H9 (cell line): ENCODE measurements around the gene ALG8. TPM values are rescaled to one million over a fixed set of nuclear protein-coding genes. Genes with fewer than 3 reads are reported as not detected.
"Not testable (repeated sequence)": the region's sequence is repeated elsewhere in the genome, so short reads cannot be mapped to it uniquely, and the experiment has no call there.

Experiments used
- DNase-seq: peaks from one replicate; pipeline ENCODE4 v3.0.0-alpha.2; 2017
- H2AFZ ChIP-seq: one replicate; pipeline ENCODE4 v1.6.1; 2013; ENCODE audit warnings: mild to moderate bottlenecking, low read length, control low read depth, moderate library complexity
- H2AK5ac ChIP-seq: 2 replicates; pipeline ENCODE4 v1.6.1; 2013; ENCODE audit warnings: low read length, control low read depth, mixed read lengths; ENCODE audit not compliant: insufficient read length
- H2BK120ac ChIP-seq: one replicate; pipeline ENCODE4 v1.6.1; 2013; ENCODE audit warnings: low read depth, mild to moderate bottlenecking, low read length, control low read depth, inconsistent platforms; ENCODE audit not compliant: poor library complexity, severe bottlenecking
- H2BK12ac ChIP-seq: 2 replicates; pipeline ENCODE4 v1.6.1; 2013; ENCODE audit warnings: low read length, control low read depth, mixed read lengths, low read depth; ENCODE audit not compliant: insufficient read length
- H2BK15ac ChIP-seq: 2 replicates; pipeline ENCODE4 v1.6.1; 2013; ENCODE audit warnings: low read depth, low read length, control low read depth
- H2BK20ac ChIP-seq: one replicate; pipeline ENCODE4 v1.6.1; 2013; ENCODE audit warnings: low read depth, mild to moderate bottlenecking, low read length, control low read depth, inconsistent platforms; ENCODE audit not compliant: poor library complexity, severe bottlenecking
- H2BK5ac ChIP-seq: 2 replicates; pipeline ENCODE4 v1.6.1; 2013; ENCODE audit warnings: low read length, control low read depth, mixed read lengths; ENCODE audit not compliant: insufficient read length
- H3K14ac ChIP-seq: 2 replicates; pipeline ENCODE4 v1.6.1; 2013; ENCODE audit warnings: low read length, control low read depth; ENCODE audit not compliant: insufficient read depth
- H3K18ac ChIP-seq: 2 replicates; pipeline ENCODE4 v1.6.1; 2013; ENCODE audit warnings: low read depth, mild to moderate bottlenecking, mixed read lengths, low read length, control low read depth; ENCODE audit not compliant: insufficient read length
- H3K23ac ChIP-seq: 2 replicates; pipeline ENCODE4 v1.6.1; 2013; ENCODE audit warnings: low read length, control low read depth, mixed read lengths, low read depth; ENCODE audit not compliant: insufficient read length
- H3K23me2 ChIP-seq: 2 replicates; pipeline ENCODE4 v1.6.1; 2013; ENCODE audit warnings: low read depth, mild to moderate bottlenecking, mixed read lengths, low read length, control low read depth; ENCODE audit not compliant: insufficient read length, poor library complexity, severe bottlenecking
- H3K27ac ChIP-seq: 2 replicates; pipeline ENCODE4 v1.5.1; 2013; ENCODE audit warnings: low read length, control low read depth, mixed read lengths, low read depth; ENCODE audit not compliant: insufficient read length
- H3K27me3 ChIP-seq: 2 replicates; pipeline ENCODE4 v1.6.1; 2013; ENCODE audit warnings: low read length, control low read depth, inconsistent platforms; ENCODE audit not compliant: insufficient read depth
- H3K4ac ChIP-seq: 2 replicates; pipeline ENCODE4 v1.6.1; 2013; ENCODE audit warnings: low read depth, mild to moderate bottlenecking, control low read depth, inconsistent platforms, low read length, moderate library complexity
- H3K4me1 ChIP-seq: 2 replicates; pipeline ENCODE4 v1.6.1; 2013; ENCODE audit warnings: low read length, control low read depth, inconsistent platforms; ENCODE audit not compliant: insufficient read depth
- H3K4me2 ChIP-seq: 2 replicates; pipeline ENCODE4 v1.6.1; 2013; ENCODE audit warnings: low read length, control low read depth, mixed read lengths; ENCODE audit not compliant: insufficient read length, insufficient read depth
- H3K56ac ChIP-seq: 2 replicates; pipeline ENCODE4 v1.6.1; 2013; ENCODE audit warnings: low read depth, mild to moderate bottlenecking, mixed read lengths, low read length, control low read depth; ENCODE audit not compliant: insufficient read length
- H3K79me1 ChIP-seq: 2 replicates; pipeline ENCODE4 v1.6.1; 2013; ENCODE audit warnings: low read depth, mild to moderate bottlenecking, moderate library complexity, low read length, control low read depth, inconsistent platforms; ENCODE audit not compliant: insufficient read depth, poor library complexity, severe bottlenecking
- H3K79me2 ChIP-seq: 2 replicates; pipeline ENCODE4 v1.6.1; 2013; ENCODE audit warnings: low read length, control low read depth, inconsistent platforms; ENCODE audit not compliant: insufficient read depth
- H3K9ac ChIP-seq: 2 replicates; pipeline ENCODE4 v1.6.1; 2013; ENCODE audit warnings: low read length, control low read depth, mixed read lengths; ENCODE audit not compliant: insufficient read length; ENCODE audit errors: extremely low read depth
- H3K9me3 ChIP-seq: one replicate; pipeline ENCODE4 v1.6.1; 2013; ENCODE audit warnings: low read depth, low read length, inconsistent platforms; ENCODE audit not compliant: control insufficient read depth
- H3T11ph ChIP-seq: one replicate; pipeline ENCODE4 v1.6.1; 2013; ENCODE audit warnings: mild to moderate bottlenecking, low read length, control low read depth, inconsistent platforms
- H4K20me1 ChIP-seq: one replicate; pipeline ENCODE4 v1.6.1; 2013; ENCODE audit not compliant: control insufficient read depth, insufficient read length, insufficient read depth
- H4K5ac ChIP-seq: 2 replicates; pipeline ENCODE4 v1.6.1; 2013; ENCODE audit warnings: low read depth, mild to moderate bottlenecking, mixed read lengths, low read length, control low read depth; ENCODE audit not compliant: insufficient read length
- H4K8ac ChIP-seq: replicated peaks from 2 replicates; pipeline ENCODE4 v1.6.1; 2013; ENCODE audit warnings: low read length, control low read depth, mixed read lengths, low read depth; ENCODE audit not compliant: insufficient read length
- H4K91ac ChIP-seq: 2 replicates; pipeline ENCODE4 v1.6.1; 2013; ENCODE audit warnings: low read depth, mild to moderate bottlenecking, moderate library complexity, mixed read lengths, low read length, control low read depth; ENCODE audit not compliant: insufficient read length
- H3K27ac Mint-ChIP-seq, 3 experiments: 2 replicates in 2 of 3; 3 replicates in 1 of 3; pipeline ENCODE4 v1.8.0; 2020 to 2021; ENCODE audit warnings: mixed read lengths in 3 of 3, mild to moderate bottlenecking in 1 of 3, moderate library complexity in 1 of 3
- H3K27me3 Mint-ChIP-seq: 2 replicates; pipeline ENCODE4 v1.8.0; 2021; ENCODE audit warnings: low read depth, mild to moderate bottlenecking, moderate library complexity, mixed read lengths
- H3K36me3 Mint-ChIP-seq, 3 experiments: 2 replicates in 2 of 3; 3 replicates in 1 of 3; pipeline ENCODE4 v1.8.0; 2020 to 2021; ENCODE audit warnings: low read depth in 3 of 3, mixed read lengths in 3 of 3; ENCODE audit not compliant: insufficient read depth in 1 of 3
- H3K4me1 Mint-ChIP-seq, 2 experiments: 2 replicates each; pipeline ENCODE4 v1.8.0; 2020; ENCODE audit warnings: mixed read lengths in 2 of 2
- H3K4me3 Mint-ChIP-seq, 2 experiments: 2 replicates in 1 of 2; 3 replicates in 1 of 2; pipeline ENCODE4 v1.8.0; 2020 to 2021; ENCODE audit warnings: mild to moderate bottlenecking in 2 of 2, mixed read lengths in 2 of 2, moderate library complexity in 1 of 2
- H3K9me3 Mint-ChIP-seq, 2 experiments: 2 replicates in 1 of 2; 3 replicates in 1 of 2; pipeline ENCODE4 v1.8.0; 2020; ENCODE audit warnings: mild to moderate bottlenecking in 2 of 2, mixed read lengths in 2 of 2, moderate library complexity in 1 of 2
- WGBS: extraction: QIAGEN DNeasy Blood & Tissue Kit; methylation state at CpG from one replicate; pipeline ENCODE4 v1.1.7; 2013; ENCODE audit warnings: missing lambda C conversion rate, low lambda C conversion rate, mixed read lengths; ENCODE audit not compliant: insufficient read length; ENCODE audit errors: extremely low coverage; 5-methylcytosine and 5-hydroxymethylcytosine counted together
- total RNA-seq: library from RNA; stranded (reverse); gene quantifications from 2 replicates; pipeline ENCODE4 v1.2.1, GENCODE V29; 2021
- TF ChIP-seq, protein P1 (sequence below): fragments of 200-600 bp; sonication (generic); conservative IDR thresholded peaks from 3 replicates; pipeline ENCODE4 v1.8.0; 2021; ENCODE audit warnings: antibody characterized with exemption, mild to moderate bottlenecking

Gene ALG8
- total RNA-seq, 1 experiment from 2014 or later, result 77.5 TPM

DNA sequence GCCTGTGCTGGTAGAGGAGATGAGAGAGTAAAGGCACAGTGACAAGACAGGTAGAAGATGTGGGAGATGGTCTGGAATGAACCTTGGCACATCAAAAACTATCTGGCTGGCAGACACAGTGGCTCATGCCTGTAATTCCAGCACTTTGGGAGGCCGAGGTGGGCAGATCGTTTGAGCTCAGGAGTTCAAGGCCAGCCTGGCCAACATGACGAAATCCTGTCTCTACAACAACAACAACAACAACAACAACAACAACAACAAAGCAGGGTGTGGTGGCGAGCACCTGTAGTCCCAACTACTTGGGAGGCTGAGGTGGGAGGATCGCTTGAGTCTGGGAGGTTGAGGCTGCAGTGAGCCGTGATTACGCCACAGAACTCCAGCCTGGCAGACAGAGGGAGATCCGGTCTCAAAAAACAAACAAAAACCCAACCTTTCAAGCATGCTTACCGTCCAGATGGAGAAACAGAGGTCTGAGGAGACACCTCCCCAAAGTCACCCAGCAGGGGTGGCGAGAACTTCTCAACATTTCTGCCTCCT lies 37.2 kb upstream of the ALG8 start:
- Mint-ChIP-seq H3K36me3 (peaks cover 4 to 12% (median 5%) of the 10 kb centered on the region in 3 experiments; a peak in 4 of 7 replicates), H3K27me3 (no peaks in the 10 kb centered on the region), H3K9me3 (no peaks in the 10 kb centered on the region), H3K27ac (no peak overlapping the region), H3K4me3 (no peak overlapping the region), H3K4me1 (peaks cover 3 to 4% of the 10 kb centered on the region in 2 experiments; a peak in 2 of 4 replicates)
- TF ChIP-seq, protein P1, sequence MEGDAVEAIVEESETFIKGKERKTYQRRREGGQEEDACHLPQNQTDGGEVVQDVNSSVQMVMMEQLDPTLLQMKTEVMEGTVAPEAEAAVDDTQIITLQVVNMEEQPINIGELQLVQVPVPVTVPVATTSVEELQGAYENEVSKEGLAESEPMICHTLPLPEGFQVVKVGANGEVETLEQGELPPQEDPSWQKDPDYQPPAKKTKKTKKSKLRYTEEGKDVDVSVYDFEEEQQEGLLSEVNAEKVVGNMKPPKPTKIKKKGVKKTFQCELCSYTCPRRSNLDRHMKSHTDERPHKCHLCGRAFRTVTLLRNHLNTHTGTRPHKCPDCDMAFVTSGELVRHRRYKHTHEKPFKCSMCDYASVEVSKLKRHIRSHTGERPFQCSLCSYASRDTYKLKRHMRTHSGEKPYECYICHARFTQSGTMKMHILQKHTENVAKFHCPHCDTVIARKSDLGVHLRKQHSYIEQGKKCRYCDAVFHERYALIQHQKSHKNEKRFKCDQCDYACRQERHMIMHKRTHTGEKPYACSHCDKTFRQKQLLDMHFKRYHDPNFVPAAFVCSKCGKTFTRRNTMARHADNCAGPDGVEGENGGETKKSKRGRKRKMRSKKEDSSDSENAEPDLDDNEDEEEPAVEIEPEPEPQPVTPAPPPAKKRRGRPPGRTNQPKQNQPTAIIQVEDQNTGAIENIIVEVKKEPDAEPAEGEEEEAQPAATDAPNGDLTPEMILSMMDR, result no peak
- H3K9me3 ChIP-seq, result no peaks in the 10 kb centered on the region
- no peaks in the 10 kb centered on the region for H3K79me1 ChIP-seq
- no peaks in the 10 kb centered on the region for H3K23me2 ChIP-seq
- no peak overlapping the region for H4K8ac ChIP-seq
- H3K4me1 ChIP-seq, result no peaks in the 10 kb centered on the region
- no peak overlapping the region for H3K4me2 ChIP-seq
- H3K56ac ChIP-seq, result no peak overlapping the region
- H3K9ac ChIP-seq, result no peak overlapping the region
- H4K91ac ChIP-seq, result no peak overlapping the region
- H2BK12ac ChIP-seq, result no peak overlapping the region
- H3K23ac ChIP-seq, result no peak overlapping the region
- no peak overlapping the region for H3K18ac ChIP-seq
- no peak overlapping the region for H2BK5ac ChIP-seq
- no peak overlapping the region for H2AFZ ChIP-seq
- H2AK5ac ChIP-seq, result no peak overlapping the region
- WGBS, result no CpG with 5 or more reads among the region's 10 CpGs
- no peak overlapping the region for H4K5ac ChIP-seq
- no peak overlapping the region for H2BK15ac ChIP-seq
- no peak overlapping the region for H3K4ac ChIP-seq
- no peak for DNase-seq
- no peak overlapping the region for H2BK20ac ChIP-seq
- no peaks in the 10 kb centered on the region for H3K27me3 ChIP-seq
- no peaks in the 10 kb centered on the region for H3K79me2 ChIP-seq
- no peak overlapping the region for H2BK120ac ChIP-seq
- H3K27ac ChIP-seq, result no peak overlapping the region
- no peak overlapping the region for H3T11ph ChIP-seq
- no peak overlapping the region for H3K14ac ChIP-seq
- H4K20me1 ChIP-seq, result peaks cover 2% of the 10 kb centered on the region

DNA sequence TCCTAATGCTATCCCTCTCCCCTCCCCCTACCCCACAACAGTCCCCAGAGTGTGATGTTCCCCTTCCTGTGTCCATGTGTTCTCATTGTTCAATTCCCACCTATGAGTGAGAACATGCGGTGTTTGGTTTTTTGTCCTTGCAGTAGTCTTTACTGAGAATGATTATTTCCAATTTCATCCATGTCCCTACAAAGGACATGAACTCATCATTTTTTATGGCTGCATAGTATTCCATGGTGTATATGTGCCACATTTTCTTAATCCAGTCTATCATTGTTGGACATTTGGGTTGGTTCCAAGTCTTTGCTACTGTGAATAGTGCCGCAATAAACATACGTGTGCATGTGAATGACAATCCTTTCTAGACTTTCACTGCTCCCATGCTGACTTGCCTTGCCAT lies 36.4 kb upstream of the ALG8 start:
- not testable (repeated sequence) for H3K27me3 Mint-ChIP-seq, H3K4me3 Mint-ChIP-seq, H2BK5ac ChIP-seq, H3K4ac ChIP-seq, H3K9ac ChIP-seq, H3K27ac Mint-ChIP-seq, H3T11ph ChIP-seq, H4K8ac ChIP-seq, H3K56ac ChIP-seq, H3K4me2 ChIP-seq, H4K20me1 ChIP-seq, H3K79me2 ChIP-seq, H3K23me2 ChIP-seq, H2BK120ac ChIP-seq, H3K4me1 ChIP-seq, H2AFZ ChIP-seq, H3K79me1 ChIP-seq, H3K18ac ChIP-seq, H3K27ac ChIP-seq, H2BK15ac ChIP-seq, H3K23ac ChIP-seq, H4K5ac ChIP-seq, H2AK5ac ChIP-seq, H4K91ac ChIP-seq, DNase-seq, H2BK12ac ChIP-seq, H3K4me1 Mint-ChIP-seq, H3K14ac ChIP-seq, H3K9me3 ChIP-seq, H3K9me3 Mint-ChIP-seq, H3K27me3 ChIP-seq, H2BK20ac ChIP-seq
- H3K36me3 Mint-ChIP-seq, result peaks cover 4 to 12% (median 5%) of the 10 kb centered on the region in 3 experiments; a peak in 4 of 7 replicates
- WGBS, result no CpG with 5 or more reads among the region's 3 CpGs
